H9 (cell line): ENCODE measurements around the gene ABCD4. TPM values are rescaled to one million over a fixed set of nuclear protein-coding genes. Genes with fewer than 3 reads are reported as not detected.

Experiments used
- DNase-seq: peaks from one replicate; pipeline ENCODE4 v3.0.0-alpha.2; 2017
- H2AFZ ChIP-seq: one replicate; pipeline ENCODE4 v1.6.1; 2013; ENCODE audit warnings: mild to moderate bottlenecking, low read length, control low read depth, moderate library complexity
- H2AK5ac ChIP-seq: 2 replicates; pipeline ENCODE4 v1.6.1; 2013; ENCODE audit warnings: low read length, control low read depth, mixed read lengths; ENCODE audit not compliant: insufficient read length
- H2BK120ac ChIP-seq: one replicate; pipeline ENCODE4 v1.6.1; 2013; ENCODE audit warnings: low read depth, mild to moderate bottlenecking, low read length, control low read depth, inconsistent platforms; ENCODE audit not compliant: poor library complexity, severe bottlenecking
- H2BK12ac ChIP-seq: 2 replicates; pipeline ENCODE4 v1.6.1; 2013; ENCODE audit warnings: low read length, control low read depth, mixed read lengths, low read depth; ENCODE audit not compliant: insufficient read length
- H2BK15ac ChIP-seq: 2 replicates; pipeline ENCODE4 v1.6.1; 2013; ENCODE audit warnings: low read depth, low read length, control low read depth
- H2BK20ac ChIP-seq: one replicate; pipeline ENCODE4 v1.6.1; 2013; ENCODE audit warnings: low read depth, mild to moderate bottlenecking, low read length, control low read depth, inconsistent platforms; ENCODE audit not compliant: poor library complexity, severe bottlenecking
- H2BK5ac ChIP-seq: 2 replicates; pipeline ENCODE4 v1.6.1; 2013; ENCODE audit warnings: low read length, control low read depth, mixed read lengths; ENCODE audit not compliant: insufficient read length
- H3K14ac ChIP-seq: 2 replicates; pipeline ENCODE4 v1.6.1; 2013; ENCODE audit warnings: low read length, control low read depth; ENCODE audit not compliant: insufficient read depth
- H3K18ac ChIP-seq: 2 replicates; pipeline ENCODE4 v1.6.1; 2013; ENCODE audit warnings: low read depth, mild to moderate bottlenecking, mixed read lengths, low read length, control low read depth; ENCODE audit not compliant: insufficient read length
- H3K23ac ChIP-seq: 2 replicates; pipeline ENCODE4 v1.6.1; 2013; ENCODE audit warnings: low read length, control low read depth, mixed read lengths, low read depth; ENCODE audit not compliant: insufficient read length
- H3K23me2 ChIP-seq: 2 replicates; pipeline ENCODE4 v1.6.1; 2013; ENCODE audit warnings: low read depth, mild to moderate bottlenecking, mixed read lengths, low read length, control low read depth; ENCODE audit not compliant: insufficient read length, poor library complexity, severe bottlenecking
- H3K27ac ChIP-seq: 2 replicates; pipeline ENCODE4 v1.5.1; 2013; ENCODE audit warnings: low read length, control low read depth, mixed read lengths, low read depth; ENCODE audit not compliant: insufficient read length
- H3K27me3 ChIP-seq: 2 replicates; pipeline ENCODE4 v1.6.1; 2013; ENCODE audit warnings: low read length, control low read depth, inconsistent platforms; ENCODE audit not compliant: insufficient read depth
- H3K4ac ChIP-seq: 2 replicates; pipeline ENCODE4 v1.6.1; 2013; ENCODE audit warnings: low read depth, mild to moderate bottlenecking, control low read depth, inconsistent platforms, low read length, moderate library complexity
- H3K4me1 ChIP-seq: 2 replicates; pipeline ENCODE4 v1.6.1; 2013; ENCODE audit warnings: low read length, control low read depth, inconsistent platforms; ENCODE audit not compliant: insufficient read depth
- H3K4me2 ChIP-seq: 2 replicates; pipeline ENCODE4 v1.6.1; 2013; ENCODE audit warnings: low read length, control low read depth, mixed read lengths; ENCODE audit not compliant: insufficient read length, insufficient read depth
- H3K56ac ChIP-seq: 2 replicates; pipeline ENCODE4 v1.6.1; 2013; ENCODE audit warnings: low read depth, mild to moderate bottlenecking, mixed read lengths, low read length, control low read depth; ENCODE audit not compliant: insufficient read length
- H3K79me1 ChIP-seq: 2 replicates; pipeline ENCODE4 v1.6.1; 2013; ENCODE audit warnings: low read depth, mild to moderate bottlenecking, moderate library complexity, low read length, control low read depth, inconsistent platforms; ENCODE audit not compliant: insufficient read depth, poor library complexity, severe bottlenecking
- H3K79me2 ChIP-seq: 2 replicates; pipeline ENCODE4 v1.6.1; 2013; ENCODE audit warnings: low read length, control low read depth, inconsistent platforms; ENCODE audit not compliant: insufficient read depth
- H3K9ac ChIP-seq: 2 replicates; pipeline ENCODE4 v1.6.1; 2013; ENCODE audit warnings: low read length, control low read depth, mixed read lengths; ENCODE audit not compliant: insufficient read length; ENCODE audit errors: extremely low read depth
- H3K9me3 ChIP-seq: one replicate; pipeline ENCODE4 v1.6.1; 2013; ENCODE audit warnings: low read depth, low read length, inconsistent platforms; ENCODE audit not compliant: control insufficient read depth
- H3T11ph ChIP-seq: one replicate; pipeline ENCODE4 v1.6.1; 2013; ENCODE audit warnings: mild to moderate bottlenecking, low read length, control low read depth, inconsistent platforms
- H4K20me1 ChIP-seq: one replicate; pipeline ENCODE4 v1.6.1; 2013; ENCODE audit not compliant: control insufficient read depth, insufficient read length, insufficient read depth
- H4K5ac ChIP-seq: 2 replicates; pipeline ENCODE4 v1.6.1; 2013; ENCODE audit warnings: low read depth, mild to moderate bottlenecking, mixed read lengths, low read length, control low read depth; ENCODE audit not compliant: insufficient read length
- H4K8ac ChIP-seq: replicated peaks from 2 replicates; pipeline ENCODE4 v1.6.1; 2013; ENCODE audit warnings: low read length, control low read depth, mixed read lengths, low read depth; ENCODE audit not compliant: insufficient read length
- H4K91ac ChIP-seq: 2 replicates; pipeline ENCODE4 v1.6.1; 2013; ENCODE audit warnings: low read depth, mild to moderate bottlenecking, moderate library complexity, mixed read lengths, low read length, control low read depth; ENCODE audit not compliant: insufficient read length
- H3K27ac Mint-ChIP-seq, 3 experiments: 2 replicates in 2 of 3; 3 replicates in 1 of 3; pipeline ENCODE4 v1.8.0; 2020 to 2021; ENCODE audit warnings: mixed read lengths in 3 of 3, mild to moderate bottlenecking in 1 of 3, moderate library complexity in 1 of 3
- H3K27me3 Mint-ChIP-seq: 2 replicates; pipeline ENCODE4 v1.8.0; 2021; ENCODE audit warnings: low read depth, mild to moderate bottlenecking, moderate library complexity, mixed read lengths
- H3K36me3 Mint-ChIP-seq, 3 experiments: 2 replicates in 2 of 3; 3 replicates in 1 of 3; pipeline ENCODE4 v1.8.0; 2020 to 2021; ENCODE audit warnings: low read depth in 3 of 3, mixed read lengths in 3 of 3; ENCODE audit not compliant: insufficient read depth in 1 of 3
- H3K4me1 Mint-ChIP-seq, 2 experiments: 2 replicates each; pipeline ENCODE4 v1.8.0; 2020; ENCODE audit warnings: mixed read lengths in 2 of 2
- H3K4me3 Mint-ChIP-seq, 2 experiments: 2 replicates in 1 of 2; 3 replicates in 1 of 2; pipeline ENCODE4 v1.8.0; 2020 to 2021; ENCODE audit warnings: mild to moderate bottlenecking in 2 of 2, mixed read lengths in 2 of 2, moderate library complexity in 1 of 2
- H3K9me3 Mint-ChIP-seq, 2 experiments: 2 replicates in 1 of 2; 3 replicates in 1 of 2; pipeline ENCODE4 v1.8.0; 2020; ENCODE audit warnings: mild to moderate bottlenecking in 2 of 2, mixed read lengths in 2 of 2, moderate library complexity in 1 of 2
- CTCF ChIP-seq: fragments of 200-600 bp; sonication (generic); conservative IDR thresholded peaks from 3 replicates; pipeline ENCODE4 v1.8.0; 2021; ENCODE audit warnings: antibody characterized with exemption, mild to moderate bottlenecking
- WGBS: extraction: QIAGEN DNeasy Blood & Tissue Kit; methylation state at CpG from one replicate; pipeline ENCODE4 v1.1.7; 2013; ENCODE audit warnings: missing lambda C conversion rate, low lambda C conversion rate, mixed read lengths; ENCODE audit not compliant: insufficient read length; ENCODE audit errors: extremely low coverage; 5-methylcytosine and 5-hydroxymethylcytosine counted together
- total RNA-seq: library from RNA; stranded (reverse); gene quantifications from 2 replicates; pipeline ENCODE4 v1.2.1, GENCODE V29; 2021

ABCD4 gene
- total RNA-seq, 1 experiment from 2014 or later = 80.9 TPM

- H3K27me3 Mint-ChIP-seq = no peaks in the 10 kb centered on the region
- Histone ChIP-seq H2AK5ac (no peak overlapping the region), H3K4ac (no peak overlapping the region), H3K14ac (no peak overlapping the region), H3K27me3 (no peaks in the 10 kb centered on the region), H3K27ac (no peak overlapping the region), H3T11ph (no peak overlapping the region), H2BK12ac (no peak overlapping the region), H2AFZ (no peak overlapping the region), H3K23me2 (no peaks in the 10 kb centered on the region), H4K5ac (no peak overlapping the region), H3K9me3 (no peaks in the 10 kb centered on the region), H4K20me1 (no peaks in the 10 kb centered on the region), H4K8ac (no peak overlapping the region), H4K91ac (no peak overlapping the region), H3K56ac (no peak overlapping the region), H3K79me1 (no peaks in the 10 kb centered on the region), H3K23ac (no peak overlapping the region), H3K79me2 (no peaks in the 10 kb centered on the region), H3K18ac (no peak overlapping the region), H3K4me1 (no peaks in the 10 kb centered on the region), H2BK20ac (no peak overlapping the region), H3K4me2 (no peak overlapping the region), H3K9ac (no peak overlapping the region), H2BK15ac (no peak overlapping the region), H2BK120ac (no peak overlapping the region), H2BK5ac (no peak overlapping the region)
- no peak overlapping the region for H3K4me3 Mint-ChIP-seq
- peak overlapping the region in 1 of 3 experiments; percentile 35; a peak in 1 of 7 replicates for H3K27ac Mint-ChIP-seq
- H3K36me3 Mint-ChIP-seq = peaks cover 38 to 84% (median 81%) of the 10 kb centered on the region in 3 experiments; a peak in 6 of 7 replicates
- WGBS = no CpG with 5 or more reads among the region's 7 CpGs
- TF ChIP-seq CTCF = no peak
- H3K9me3 Mint-ChIP-seq = no peaks in the 10 kb centered on the region
- peaks cover 2 to 3% of the 10 kb centered on the region in 2 experiments; a peak in 1 of 4 replicates for H3K4me1 Mint-ChIP-seq
- no peak for DNase-seq
These were observed 16.0 kb downstream of the ABCD4 start for GRCh38 chr14:74286736-74287135.
